ENCODE results near the gene TSSK2.

The TSSK2 gene

GRCh38 chr22:19169002-19169946 is 38.2 kb downstream of the TSSK2 start:
- no peaks in the 10 kb centered on the region for H3K36me3 ChIP-seq (ENCODE audit: insufficient read depth, low read length)
- H3K27ac ChIP-seq = no peak overlapping the region
- peak overlapping the region; percentile 63 for H3K4me3 ChIP-seq
- TF ChIP-seq FOXP2 (optimal IDR thresholded peaks at IDR 0.05; ENCODE audit: control extremely low read depth, extremely low read length, insufficient read depth) = no peak
- TF ChIP-seq EZH2 (IDR thresholded peaks at IDR 0.05) = peak; percentile 69
- TF ChIP-seq POLR2AphosphoS5 (IDR thresholded peaks at IDR 0.05; ENCODE audit: borderline replicate concordance, low read depth, low read length) = no peak
- DNase-seq (ENCODE audit: low read depth, low spot score) = no peak
- H3K9ac ChIP-seq (ENCODE audit: insufficient read length) = peak overlapping the region; percentile 47
- no peaks in the 10 kb centered on the region for H3K9me3 ChIP-seq (ENCODE audit: low read depth, low read length)

GRCh38 chr22:19169947-19170318 is 38.8 kb downstream of the TSSK2 start:
- no peak for TF ChIP-seq EZH2 (IDR thresholded peaks at IDR 0.05)
- no peak for TF ChIP-seq POLR2AphosphoS5 (IDR thresholded peaks at IDR 0.05; ENCODE audit: borderline replicate concordance, low read depth, low read length)
- TF ChIP-seq FOXP2 (optimal IDR thresholded peaks at IDR 0.05; ENCODE audit: control extremely low read depth, extremely low read length, insufficient read depth) = no peak
- no peaks in the 10 kb centered on the region for H3K9me3 ChIP-seq (ENCODE audit: low read depth, low read length)
- no peak for DNase-seq (ENCODE audit: low read depth, low spot score)
- no peak overlapping the region for H3K27ac ChIP-seq
- no peaks in the 10 kb centered on the region for H3K36me3 ChIP-seq (ENCODE audit: insufficient read depth, low read length)
- H3K9ac ChIP-seq (ENCODE audit: insufficient read length) = no peak overlapping the region
- H3K4me3 ChIP-seq = peak overlapping the region; percentile 63

GRCh38 chr22:19172213-19173046 is 41.3 kb downstream of the TSSK2 start:
- TF ChIP-seq EZH2 (IDR thresholded peaks at IDR 0.05) = no peak
- no peak for TF ChIP-seq FOXP2 (optimal IDR thresholded peaks at IDR 0.05; ENCODE audit: control extremely low read depth, extremely low read length, insufficient read depth)
- TF ChIP-seq POLR2AphosphoS5 (IDR thresholded peaks at IDR 0.05; ENCODE audit: borderline replicate concordance, low read depth, low read length) = no peak
- Histone ChIP-seq H3K36me3 (ENCODE audit: insufficient read depth, low read length) (no peaks in the 10 kb centered on the region; the same call in 1 of the 2 replicates), H3K27ac (no peak overlapping the region), H3K9ac (ENCODE audit: insufficient read length) (peak overlapping the region; percentile 99), H3K9me3 (ENCODE audit: low read depth, low read length) (no peaks in the 10 kb centered on the region), H3K4me3 (peak overlapping the region; percentile 99)
- no peak for DNase-seq (ENCODE audit: low read depth, low spot score)

- TF ChIP-seq FOXP2 (optimal IDR thresholded peaks at IDR 0.05; ENCODE audit: control extremely low read depth, extremely low read length, insufficient read depth) = no peak
- TF ChIP-seq POLR2AphosphoS5 (IDR thresholded peaks at IDR 0.05; ENCODE audit: borderline replicate concordance, low read depth, low read length) = no peak; the same call in 1 of the 2 replicates
- no peak for TF ChIP-seq EZH2 (IDR thresholded peaks at IDR 0.05)
- peak overlapping the region; percentile 99 for H3K4me3 ChIP-seq
- no peaks in the 10 kb centered on the region for H3K9me3 ChIP-seq (ENCODE audit: low read depth, low read length)
- H3K27ac ChIP-seq = no peak overlapping the region
- no peak for DNase-seq (ENCODE audit: low read depth, low spot score)
- H3K36me3 ChIP-seq (ENCODE audit: insufficient read depth, low read length) = no peaks in the 10 kb centered on the region; the same call in 1 of the 2 replicates
- peak overlapping the region; percentile 99 for H3K9ac ChIP-seq (ENCODE audit: insufficient read length)
These were observed 42.2 kb downstream of the TSSK2 start for GRCh38 chr22:19173047-19174035.

GRCh38 chr22:19174106-19175025 is 43.3 kb downstream of the TSSK2 start:
- Histone ChIP-seq H3K9ac (ENCODE audit: insufficient read length) (no peak overlapping the region), H3K9me3 (ENCODE audit: low read depth, low read length) (no peaks in the 10 kb centered on the region), H3K27ac (no peak overlapping the region), H3K36me3 (ENCODE audit: insufficient read depth, low read length) (no peaks in the 10 kb centered on the region; the same call in 1 of the 2 replicates), H3K4me3 (no peak overlapping the region)
- DNase-seq (ENCODE audit: low read depth, low spot score) = no peak
- peak; percentile 39; the same call in 1 of the 2 replicates for TF ChIP-seq POLR2AphosphoS5 (IDR thresholded peaks at IDR 0.05; ENCODE audit: borderline replicate concordance, low read depth, low read length)
- no peak for TF ChIP-seq FOXP2 (optimal IDR thresholded peaks at IDR 0.05; ENCODE audit: control extremely low read depth, extremely low read length, insufficient read depth)

- no peak overlapping the region for H3K9ac ChIP-seq (ENCODE audit: insufficient read length)
- no peak for DNase-seq (ENCODE audit: low read depth, low spot score)
- H3K9me3 ChIP-seq (ENCODE audit: low read depth, low read length) = no peaks in the 10 kb centered on the region
- H3K4me3 ChIP-seq = no peak overlapping the region
- TF ChIP-seq POLR2AphosphoS5 (IDR thresholded peaks at IDR 0.05; ENCODE audit: borderline replicate concordance, low read depth, low read length) = peak; percentile 30; the same call in 1 of the 2 replicates
- TF ChIP-seq EZH2 (IDR thresholded peaks at IDR 0.05) = no peak
- no peak overlapping the region for H3K27ac ChIP-seq
- no peaks in the 10 kb centered on the region; the same call in 1 of the 2 replicates for H3K36me3 ChIP-seq (ENCODE audit: insufficient read depth, low read length)
These were observed 44.0 kb downstream of the TSSK2 start for GRCh38 chr22:19175026-19175601.
